ENCODE measurements around the gene BPI. TPM values are rescaled to one million over a fixed set of nuclear protein-coding genes. Genes with fewer than 3 reads are reported as not detected.
"Not testable (repeated sequence)": the region's sequence is repeated elsewhere in the genome, so short reads cannot be mapped to it uniquely, and the experiment has no call there.

BPI gene
- total RNA-seq, result not detected

GRCh38 chr20:38303908-38304379 is at the start of gene BPI:
BPI (plus strand) TSS chr20:38304156; CDS start chr20:38304224, 68 bp downstream.
- Histone ChIP-seq H3K9me3 (no peaks in the 10 kb centered on the region), H3K4me1 (peaks cover 0 to 5% of the 10 kb centered on the region in 2 donors), H3K27me3 (no peaks in the 10 kb centered on the region), H3K27ac (no peak within 1 kb of the TSS), H3K4me3 (no peak within 1 kb of the TSS), H3K36me3 (no peaks in the 10 kb centered on the region)
- intact Hi-C loops (cut with DNase I; ENCODE audit: low total_unique reads), result loop anchor here (10.0 kb wide), 1 partner anchor 249 kb away; no protein-coding TSS in a partner anchor
- DNase-seq (no peak), ATAC-seq (no peak)
- TF ChIP-seq CTCF (IDR thresholded peaks at IDR 0.05 in 4 of 5, conservative IDR thresholded peaks at IDR 0.05 in 1 of 5), result no peak
- TF ChIP-seq POLR2A (IDR thresholded peaks at IDR 0.05), result no peak
- in situ Hi-C loops (cut with MboI; ENCODE audit: low sequenced_read_pairs in 4 of 4), result loop anchor here in 1 of 4 donors (10.0 kb wide), 1 partner anchor 69 kb away; no protein-coding TSS in a partner anchor

- in situ Hi-C loops (cut with MboI; ENCODE audit: low sequenced_read_pairs in 4 of 4); H3K27me3 ChIP-seq; H3K9me3 ChIP-seq; H3K4me1 ChIP-seq; DNase-seq; H3K36me3 ChIP-seq; intact Hi-C loops (cut with DNase I; ENCODE audit: low total_unique reads); H3K27ac ChIP-seq; H3K4me3 ChIP-seq: not testable (repeated sequence)
- peak in 1 of 2 donors; percentile 30 for ATAC-seq
Observed at GRCh38 chr20:38254621-38255020, 49.3 kb upstream of the BPI start.

GRCh38 chr20:38255393-38255792 is 48.6 kb upstream of the BPI start:
- DNase-seq, result no peak
- TF ChIP-seq POLR2A (IDR thresholded peaks at IDR 0.05) (no peak), CTCF (IDR thresholded peaks at IDR 0.05 in 4 of 5, conservative IDR thresholded peaks at IDR 0.05 in 1 of 5) (no peak)

GRCh38 chr20:38256021-38256420 is 47.9 kb upstream of the BPI start:
- H3K4me1 ChIP-seq, result no peaks in the 10 kb centered on the region
- intact Hi-C loops (cut with DNase I; ENCODE audit: low total_unique reads), result no loop called here
- H3K27me3 ChIP-seq, result peaks cover 6 to 12% (median 10%) of the 10 kb centered on the region in 3 donors
- H3K4me3 ChIP-seq, result no peak overlapping the region
- TF ChIP-seq POLR2A (IDR thresholded peaks at IDR 0.05), result no peak
- TF ChIP-seq CTCF (IDR thresholded peaks at IDR 0.05 in 4 of 5, conservative IDR thresholded peaks at IDR 0.05 in 1 of 5), result no peak
- in situ Hi-C loops (cut with MboI; ENCODE audit: low sequenced_read_pairs in 4 of 4), result no loop called here
- H3K36me3 ChIP-seq, result no peaks in the 10 kb centered on the region
- no peaks in the 10 kb centered on the region for H3K9me3 ChIP-seq
- ATAC-seq (no peak), DNase-seq (no peak)
- peak overlapping the region in 1 of 4 donors; percentile 43 for H3K27ac ChIP-seq

More at GRCh38 chr20:38255393-38255792, 48.6 kb upstream of the BPI start:
- peak overlapping the region in 2 of 4 donors; percentile 37 to 43 for H3K27ac ChIP-seq
- H3K27me3 ChIP-seq, result peaks cover 3 to 9% (median 3%) of the 10 kb centered on the region in 3 donors
- no peak overlapping the region for H3K4me3 ChIP-seq
- in situ Hi-C loops (cut with MboI; ENCODE audit: low sequenced_read_pairs in 4 of 4) (no loop called here), intact Hi-C loops (cut with DNase I; ENCODE audit: low total_unique reads) (no loop called here)
- H3K36me3 ChIP-seq, result no peaks in the 10 kb centered on the region
- H3K4me1 ChIP-seq, result no peaks in the 10 kb centered on the region
- no peaks in the 10 kb centered on the region for H3K9me3 ChIP-seq
- no peak for ATAC-seq

GRCh38 chr20:38256966-38257365 is 47.0 kb upstream of the BPI start:
- Histone ChIP-seq H3K27me3 (peaks cover 12 to 18% (median 12%) of the 10 kb centered on the region in 3 donors), H3K9me3 (no peaks in the 10 kb centered on the region), H3K27ac (no peak overlapping the region), H3K36me3 (no peaks in the 10 kb centered on the region), H3K4me1 (no peaks in the 10 kb centered on the region), H3K4me3 (no peak overlapping the region)
- in situ Hi-C loops (cut with MboI; ENCODE audit: low sequenced_read_pairs in 4 of 4) (no loop called here), intact Hi-C loops (cut with DNase I; ENCODE audit: low total_unique reads) (no loop called here)
- DNase-seq (no peak), ATAC-seq (no peak)
- TF ChIP-seq POLR2A (IDR thresholded peaks at IDR 0.05) (no peak), CTCF (IDR thresholded peaks at IDR 0.05 in 4 of 5, conservative IDR thresholded peaks at IDR 0.05 in 1 of 5) (no peak)

Measured in gastrocnemius medialis (tissue), 4 donors.